ENCODE results near the gene ASPN. TPM values are rescaled to one million over a fixed set of nuclear protein-coding genes. Genes with fewer than 3 reads are reported as not detected.

Gene ASPN
- total RNA-seq, 1 donor from 2014 or later = 43.5 TPM

GRCh38 chr9:92518199-92518598 lies 35.9 kb upstream of the ASPN start:
- Histone ChIP-seq H3K4me1 (peaks cover 0 to 3% of the 10 kb centered on the region in 2 donors), H3K27me3 (no peaks in the 10 kb centered on the region), H3K4me3 (no peak overlapping the region), H3K36me3 (peaks cover 8 to 38% of the 10 kb centered on the region in 2 donors), H3K27ac (peak overlapping the region in 1 of 2 donors; percentile 14), H3K9me3 (no peaks in the 10 kb centered on the region)
- DNase-seq (ENCODE audit: low spot score in 2 of 2) = no peak
- intact Hi-C loops (cut with DNase I) = no loop called here
- TF ChIP-seq CTCF (IDR thresholded peaks at IDR 0.05) = no peak

GRCh38 chr9:92517046-92517445 lies 34.7 kb upstream of the ASPN start:
- DNase-seq (ENCODE audit: low spot score in 2 of 2) = no peak
- no peak for TF ChIP-seq CTCF (IDR thresholded peaks at IDR 0.05)
- Histone ChIP-seq H3K27me3 (no peaks in the 10 kb centered on the region), H3K4me1 (peaks cover 0 to 12% of the 10 kb centered on the region in 2 donors), H3K36me3 (peaks cover 8 to 35% of the 10 kb centered on the region in 2 donors), H3K9me3 (no peaks in the 10 kb centered on the region), H3K4me3 (no peak overlapping the region), H3K27ac (no peak overlapping the region)
- intact Hi-C loops (cut with DNase I) = no loop called here

GRCh38 chr9:92516521-92516920 lies 34.2 kb upstream of the ASPN start:
- intact Hi-C loops (cut with DNase I) = no loop called here
- H3K4me1 ChIP-seq = peaks cover 0 to 12% of the 10 kb centered on the region in 2 donors

GRCh38 chr9:92514635-92515034 lies 32.3 kb upstream of the ASPN start:
- intact Hi-C loops (cut with DNase I) = no loop called here
- no peak for TF ChIP-seq CTCF (IDR thresholded peaks at IDR 0.05)
- Histone ChIP-seq H3K27ac (peak overlapping the region; percentile 26 to 63), H3K9me3 (no peaks in the 10 kb centered on the region), H3K4me3 (no peak overlapping the region), H3K27me3 (no peaks in the 10 kb centered on the region), H3K4me1 (peaks cover 0 to 12% of the 10 kb centered on the region in 2 donors), H3K36me3 (peaks cover 8 to 23% of the 10 kb centered on the region in 2 donors)
- no peak for DNase-seq (ENCODE audit: low spot score in 2 of 2)

More at GRCh38 chr9:92516521-92516920, 34.2 kb upstream of the ASPN start:
- no peak overlapping the region for H3K27ac ChIP-seq
- no peak for DNase-seq (ENCODE audit: low spot score in 2 of 2)
- H3K4me3 ChIP-seq = no peak overlapping the region
- TF ChIP-seq CTCF (IDR thresholded peaks at IDR 0.05) = no peak
- no peaks in the 10 kb centered on the region for H3K9me3 ChIP-seq
- H3K27me3 ChIP-seq = no peaks in the 10 kb centered on the region
- H3K36me3 ChIP-seq = peaks cover 8 to 34% of the 10 kb centered on the region in 2 donors

GRCh38 chr9:92513349-92513748 lies 31.0 kb upstream of the ASPN start:
- Histone ChIP-seq H3K9me3 (no peaks in the 10 kb centered on the region), H3K36me3 (peaks cover 8 to 15% of the 10 kb centered on the region in 2 donors), H3K27me3 (no peaks in the 10 kb centered on the region), H3K4me1 (peaks cover 0 to 14% of the 10 kb centered on the region in 2 donors), H3K27ac (peak overlapping the region; percentile 63 to 66), H3K4me3 (no peak overlapping the region)
- DNase-seq (ENCODE audit: low spot score in 2 of 2) = no peak
- no peak for TF ChIP-seq CTCF (IDR thresholded peaks at IDR 0.05)
- intact Hi-C loops (cut with DNase I) = no loop called here

- no peaks in the 10 kb centered on the region for H3K9me3 ChIP-seq
- peaks cover 6 to 18% of the 10 kb centered on the region in 2 donors for H3K4me1 ChIP-seq
- intact Hi-C loops (cut with DNase I) = no loop called here
- TF ChIP-seq CTCF (IDR thresholded peaks at IDR 0.05) = no peak
- peak overlapping the region; percentile 63 to 66 for H3K27ac ChIP-seq
- H3K4me3 ChIP-seq = no peak overlapping the region
- H3K36me3 ChIP-seq = peaks cover 8 to 9% of the 10 kb centered on the region in 2 donors
- no peak for DNase-seq (ENCODE audit: low spot score in 2 of 2)
- no peaks in the 10 kb centered on the region for H3K27me3 ChIP-seq
Measured at GRCh38 chr9:92512622-92513021, 30.3 kb upstream of the ASPN start.

All from ascending aorta (tissue), 2 donors.